ENCODE measurements around the gene TMEM263. TPM values are rescaled to one million over a fixed set of nuclear protein-coding genes. Genes with fewer than 3 reads are reported as not detected.
A peak's percentile ranks its signal among the peaks of the same experiment; 100 is the strongest.

The TMEM263 gene
- total RNA-seq, 1 experiment from 2014 or later, result 44.1 TPM

DNA sequence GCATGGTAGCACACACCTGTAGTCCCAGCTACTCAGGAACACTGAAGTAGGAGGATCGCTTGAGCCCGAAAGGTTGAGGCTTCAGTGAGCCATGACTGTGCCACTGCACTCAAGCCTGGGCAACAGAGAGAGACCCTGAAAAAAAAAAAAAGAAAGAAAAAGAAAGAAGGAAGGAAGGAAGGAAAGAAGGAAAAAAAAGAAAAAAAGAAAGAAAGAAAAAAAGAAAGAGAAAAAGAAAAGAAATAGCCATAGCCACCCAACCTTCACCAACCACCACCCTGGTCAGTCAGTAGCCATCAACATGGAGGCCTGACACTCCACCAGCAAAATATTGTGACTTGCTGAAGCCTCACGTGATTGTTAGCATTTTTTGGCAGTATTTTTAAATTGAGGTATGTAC is 21.4 kb upstream of the TMEM263 start:
- in situ Hi-C loops (cut with HindIII; ENCODE audit: low pct_unique_long_range_greater_than_20kb, low sequenced_read_pairs), result no loop called here
- no peak for DNase-seq (ENCODE audit: low read depth, low spot score)

DNA sequence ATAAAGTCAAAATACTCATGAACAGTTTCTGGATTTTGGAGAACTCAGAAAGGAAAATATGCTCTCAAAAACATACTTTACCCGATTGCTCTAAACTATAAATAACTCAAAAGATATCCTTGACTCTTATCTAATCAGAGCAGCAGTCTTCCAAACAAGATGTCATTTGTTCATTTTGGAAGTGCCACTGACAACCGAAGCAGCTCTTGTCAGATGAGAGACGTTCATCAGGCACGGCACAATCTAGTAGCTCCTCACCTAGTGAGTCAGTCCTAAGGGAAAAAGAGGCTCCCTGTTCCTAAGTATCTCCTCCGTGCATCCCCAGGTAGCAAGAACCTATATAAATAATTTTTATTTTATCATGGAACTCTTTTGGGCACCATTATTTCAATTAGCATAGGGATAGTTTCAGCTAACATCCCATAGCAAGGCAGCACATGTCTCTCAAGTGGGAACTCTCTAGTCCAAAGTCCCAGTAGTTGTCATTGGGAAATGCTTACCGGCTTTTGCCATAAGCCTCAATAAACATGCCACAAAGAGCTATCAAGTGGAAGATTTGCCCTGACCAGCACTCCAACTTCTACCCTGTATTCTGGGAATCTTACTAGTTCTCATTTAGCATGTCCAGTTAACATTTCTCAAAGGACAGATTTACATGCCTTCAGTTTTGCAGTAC is 14.1 kb upstream of the TMEM263 start:
- DNase-seq (ENCODE audit: low read depth, low spot score), result no peak
- in situ Hi-C loops (cut with HindIII; ENCODE audit: low pct_unique_long_range_greater_than_20kb, low sequenced_read_pairs), result no loop called here

DNA sequence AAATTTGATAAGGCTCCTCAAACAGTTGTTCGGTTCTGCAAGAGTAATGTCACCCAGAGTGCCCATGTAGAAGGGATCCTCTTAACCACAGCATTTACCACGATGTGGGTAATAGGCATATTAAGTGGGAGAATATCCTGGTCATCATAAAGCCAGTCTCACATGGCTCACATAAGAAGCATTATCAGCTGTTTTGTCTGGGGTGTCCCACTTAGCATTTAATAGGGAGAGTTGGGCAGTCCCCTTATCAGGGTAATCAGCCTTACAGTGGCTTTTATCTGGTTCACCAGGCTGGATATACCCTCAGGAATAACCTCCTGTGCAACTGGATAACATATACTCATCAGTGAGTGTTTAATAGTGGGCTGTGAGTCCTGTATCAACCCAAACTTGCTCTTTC is 12.9 kb upstream of the TMEM263 start:
- in situ Hi-C loops (cut with HindIII; ENCODE audit: low pct_unique_long_range_greater_than_20kb, low sequenced_read_pairs), result no loop called here

DNA sequence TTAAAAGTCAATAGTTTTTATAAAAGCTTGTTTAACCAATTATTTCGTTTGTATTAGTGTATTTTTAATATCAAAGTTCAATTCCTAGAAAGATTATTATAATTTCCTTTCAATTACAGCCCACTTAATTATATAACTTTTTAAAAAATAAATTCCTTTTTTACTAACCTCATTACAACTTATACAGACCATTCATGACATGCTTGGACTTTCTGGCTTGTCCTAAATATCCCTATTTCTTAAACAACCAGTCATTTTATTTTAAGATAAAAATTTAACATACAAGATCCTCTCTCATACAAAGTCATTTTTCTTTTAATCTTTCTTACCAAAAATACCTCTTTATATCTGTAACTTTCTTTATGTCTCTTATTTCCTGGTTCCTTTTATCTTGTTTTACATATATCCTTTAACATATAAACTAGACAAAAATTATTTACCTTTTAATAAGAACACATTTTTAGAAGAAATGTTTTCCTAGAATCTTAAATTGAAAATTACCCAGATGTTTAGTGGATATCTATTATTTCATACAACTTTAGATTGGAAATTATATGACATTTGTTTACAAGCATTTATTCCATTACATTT is 10.4 kb upstream of the TMEM263 start:
- DNase-seq (ENCODE audit: low read depth, low spot score), result no peak
- in situ Hi-C loops (cut with HindIII; ENCODE audit: low pct_unique_long_range_greater_than_20kb, low sequenced_read_pairs), result no loop called here

More for the DNA sequence above, 12.9 kb upstream of the TMEM263 start:
- no peak for DNase-seq (ENCODE audit: low read depth, low spot score)

DNA sequence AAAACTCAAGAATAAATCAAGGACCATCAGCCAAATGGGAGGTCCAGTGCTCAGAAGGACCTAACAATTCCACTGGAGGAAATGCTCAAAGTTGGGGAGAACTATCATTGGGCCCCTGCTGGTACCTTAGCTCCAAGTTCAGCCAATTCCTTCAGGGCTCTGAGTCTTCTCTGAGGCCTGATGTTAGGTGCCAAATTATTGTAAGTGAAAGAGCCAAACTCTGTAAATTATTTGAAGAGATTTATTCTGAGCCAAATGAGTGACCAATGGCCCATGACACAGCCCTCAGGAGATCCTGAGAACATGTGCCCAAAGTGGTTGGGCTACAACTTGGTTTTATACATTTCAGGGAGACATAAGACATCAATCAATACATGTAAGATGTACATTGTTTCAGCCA is 8.2 kb upstream of the TMEM263 start:
- in situ Hi-C loops (cut with HindIII; ENCODE audit: low pct_unique_long_range_greater_than_20kb, low sequenced_read_pairs), result no loop called here
- DNase-seq (ENCODE audit: low read depth, low spot score), result no peak

DNA sequence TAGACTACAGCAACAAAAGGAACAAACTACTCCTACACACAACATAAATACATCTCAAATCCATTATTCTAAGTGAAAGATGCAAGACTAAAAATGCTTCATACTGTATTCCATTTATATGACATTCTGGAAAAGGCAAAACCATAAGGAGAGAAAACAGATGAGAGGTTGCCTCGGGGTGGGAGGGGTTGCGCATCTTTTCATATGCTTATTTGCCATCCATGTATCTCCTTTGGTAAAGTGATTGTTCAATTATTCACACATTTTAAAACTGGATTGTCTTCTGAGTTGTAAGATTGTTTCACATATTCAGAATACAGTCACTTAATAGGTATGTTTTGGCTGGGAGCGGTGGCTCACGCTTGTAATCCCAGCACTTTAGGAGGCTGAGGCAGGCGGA is 5.1 kb upstream of the TMEM263 start:
- in situ Hi-C loops (cut with HindIII; ENCODE audit: low pct_unique_long_range_greater_than_20kb, low sequenced_read_pairs), result no loop called here
- no peak for DNase-seq (ENCODE audit: low read depth, low spot score)

DNA sequence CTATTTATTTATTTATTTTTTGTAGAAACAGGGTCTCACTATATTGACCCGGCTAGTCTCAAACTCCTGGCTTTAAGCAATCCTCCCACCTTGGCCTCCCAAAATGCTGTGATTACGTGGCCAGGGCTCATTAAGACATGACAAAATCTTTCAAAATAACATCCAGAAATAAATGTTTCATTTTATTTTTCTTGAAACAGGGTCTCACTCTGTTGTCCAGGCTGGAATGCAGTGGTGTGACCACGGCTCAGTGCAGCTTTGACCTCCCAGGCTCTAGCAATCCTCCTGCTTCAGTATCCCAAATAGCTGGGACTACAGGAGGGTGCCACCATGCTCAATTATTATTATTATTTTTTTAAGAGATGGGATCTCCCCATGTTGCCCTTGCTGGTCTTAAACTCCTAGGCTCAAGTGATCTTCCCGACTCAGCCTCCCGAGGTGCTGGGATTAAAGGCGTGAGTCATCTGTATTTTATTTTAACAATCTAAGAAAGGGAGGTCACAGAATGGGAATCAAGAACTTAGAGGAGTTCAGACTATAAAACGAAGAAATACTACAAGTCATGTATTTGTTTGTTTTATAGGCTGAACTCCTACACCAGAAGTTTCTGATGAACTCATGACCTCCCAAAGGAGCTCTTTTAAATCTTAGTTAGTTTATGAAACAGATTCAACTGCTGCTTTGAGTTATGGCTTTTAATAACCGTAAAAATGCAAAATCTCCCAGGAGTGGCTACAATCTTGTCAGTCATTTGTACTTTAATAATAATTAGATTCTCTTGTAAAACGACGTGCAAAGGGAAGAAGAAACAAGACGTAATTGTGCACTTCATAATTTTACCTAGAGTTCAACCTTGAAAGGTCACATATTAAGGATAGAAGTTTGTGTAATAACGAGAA is 2.1 kb upstream of the TMEM263 start:
- in situ Hi-C loops (cut with HindIII; ENCODE audit: low pct_unique_long_range_greater_than_20kb, low sequenced_read_pairs), result no loop called here
- DNase-seq (ENCODE audit: low read depth, low spot score), result no peak

DNA sequence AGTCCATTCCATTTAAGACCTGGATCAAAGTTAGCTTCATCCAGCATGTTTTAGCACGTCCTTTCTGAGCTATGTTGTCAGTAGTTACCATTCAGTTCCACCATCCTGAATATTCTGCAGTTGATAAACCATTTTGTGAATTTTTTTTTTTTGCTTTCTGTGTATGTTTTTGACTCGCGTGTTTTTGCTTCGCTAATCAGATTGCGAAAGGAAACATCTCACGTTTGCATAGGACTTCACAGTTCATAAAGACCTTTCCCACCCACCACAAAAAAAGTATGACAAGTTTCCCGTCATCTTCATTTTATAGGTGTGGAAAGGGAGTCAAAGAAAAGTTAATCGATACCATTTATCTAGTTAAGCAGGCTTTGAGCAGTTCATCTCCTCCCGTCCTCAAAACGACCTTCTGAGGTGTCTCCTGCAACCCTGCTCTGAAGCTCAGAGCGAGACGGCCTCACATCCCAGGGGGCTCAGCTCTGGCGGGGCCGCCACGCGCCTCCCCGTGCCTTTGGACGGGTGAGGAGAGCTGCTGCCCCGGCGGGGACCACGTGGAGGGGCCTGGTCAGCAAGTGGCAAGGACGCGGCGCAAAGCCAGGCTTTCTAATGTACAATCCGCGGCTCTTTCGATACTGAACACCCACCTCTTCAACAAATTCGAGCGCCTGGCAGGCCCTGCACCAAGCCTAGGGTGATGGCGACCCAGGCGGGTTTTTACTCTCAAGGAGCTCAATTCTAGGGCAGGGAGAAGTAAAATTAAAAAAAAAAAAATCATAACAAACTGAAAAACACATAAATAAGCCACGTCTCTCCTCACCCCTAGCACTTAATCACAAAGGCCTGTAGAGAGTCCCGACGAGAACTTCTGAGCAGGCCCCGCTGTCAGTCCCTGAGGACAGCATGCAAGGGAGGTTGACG is 988 bp upstream of the TMEM263 start:
- in situ Hi-C loops (cut with HindIII; ENCODE audit: low pct_unique_long_range_greater_than_20kb, low sequenced_read_pairs), result no loop called here
- DNase-seq (ENCODE audit: low read depth, low spot score), result no peak

DNA sequence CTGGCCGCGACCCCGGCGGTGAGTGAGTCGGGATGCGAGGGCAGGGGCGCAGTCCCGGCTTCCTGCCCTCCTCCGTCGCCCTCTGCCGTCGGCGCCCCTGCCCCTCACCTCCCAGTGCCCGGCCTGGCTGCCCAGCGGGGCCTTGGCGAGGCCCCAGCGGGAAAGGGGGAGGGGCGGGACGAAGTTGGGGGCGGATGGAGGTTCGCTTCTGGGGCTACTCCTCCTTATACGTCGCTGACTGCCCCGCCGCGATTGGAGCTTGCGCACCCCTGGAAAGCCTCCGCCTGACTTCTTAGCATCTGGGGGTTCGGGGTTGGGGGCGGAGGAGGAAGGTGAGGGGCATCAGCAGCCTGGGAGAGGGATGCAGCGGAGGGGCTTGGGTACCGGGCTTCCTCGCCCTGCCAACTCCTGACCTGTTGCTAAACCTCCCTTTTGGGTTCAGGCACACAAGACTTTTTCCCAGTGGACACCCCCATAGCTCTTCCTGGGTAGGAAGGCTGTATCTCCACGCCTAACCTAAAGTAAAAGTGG is 406 bp downstream of the TMEM263 start:
- DNase-seq (ENCODE audit: low read depth, low spot score), result peak; percentile 60
- in situ Hi-C loops (cut with HindIII; ENCODE audit: low pct_unique_long_range_greater_than_20kb, low sequenced_read_pairs), result no loop called here

DNA sequence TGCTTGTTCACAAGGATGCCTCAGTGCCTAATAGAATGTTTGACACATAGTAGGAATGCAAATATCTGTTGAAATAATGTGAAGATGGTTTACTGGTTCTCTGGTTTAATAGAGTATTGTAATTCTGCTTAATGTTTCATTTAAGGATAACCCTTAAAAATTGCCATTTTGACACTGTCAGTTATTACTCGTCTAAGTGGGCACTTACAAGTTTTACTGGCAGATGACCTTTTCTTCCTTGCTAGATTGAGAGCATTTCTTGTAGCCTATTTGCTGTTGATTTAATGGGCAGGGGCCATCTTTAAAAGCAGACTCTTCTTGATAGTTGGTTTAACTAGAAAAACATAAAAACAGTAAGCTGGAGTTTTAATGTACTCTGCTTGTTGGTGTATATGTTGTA is 1.9 kb downstream of the TMEM263 start:
- in situ Hi-C loops (cut with HindIII; ENCODE audit: low pct_unique_long_range_greater_than_20kb, low sequenced_read_pairs), result no loop called here
- peak; percentile 14 for DNase-seq (ENCODE audit: low read depth, low spot score)

DNA sequence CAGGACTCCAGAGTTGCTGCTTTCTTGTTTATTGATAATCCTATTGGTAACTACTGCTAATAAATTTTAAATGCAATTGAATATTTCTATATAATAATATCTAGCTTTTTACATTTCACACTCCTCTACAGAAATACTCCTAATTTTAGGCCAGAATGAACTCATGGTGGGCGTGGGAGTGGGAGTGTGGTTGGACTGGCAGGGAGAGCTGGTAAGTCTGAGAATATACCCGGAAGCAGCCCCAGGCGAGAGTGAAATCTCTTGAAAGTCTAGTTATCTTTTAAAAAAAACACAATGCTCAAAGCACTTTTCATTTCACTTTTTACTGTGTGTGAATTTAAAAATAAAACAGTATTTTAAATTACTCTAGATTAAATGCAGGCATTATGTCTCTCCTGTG is 4.7 kb downstream of the TMEM263 start:
- in situ Hi-C loops (cut with HindIII; ENCODE audit: low pct_unique_long_range_greater_than_20kb, low sequenced_read_pairs), result no loop called here
- DNase-seq (ENCODE audit: low read depth, low spot score), result no peak

DNA sequence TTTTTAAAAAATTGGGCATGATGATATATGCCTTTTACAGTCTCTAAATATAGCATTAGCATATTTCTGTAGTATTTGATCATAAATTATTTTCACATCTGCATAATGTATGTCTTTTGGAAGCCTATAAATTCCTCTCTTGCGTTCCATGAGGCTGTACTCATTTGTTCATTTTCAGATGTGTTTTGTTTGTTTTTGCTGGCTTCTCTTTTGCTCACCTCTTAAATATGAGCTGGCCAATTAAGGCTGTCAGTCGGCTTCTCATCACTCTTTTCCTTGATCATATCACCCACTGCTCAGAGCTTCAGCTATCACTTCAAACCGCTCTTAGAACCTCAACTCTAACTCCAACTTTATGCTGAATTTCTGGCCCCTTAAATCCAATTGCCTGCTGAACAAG is 6.6 kb downstream of the TMEM263 start:
- in situ Hi-C loops (cut with HindIII; ENCODE audit: low pct_unique_long_range_greater_than_20kb, low sequenced_read_pairs), result no loop called here
- DNase-seq (ENCODE audit: low read depth, low spot score), result no peak

DNA sequence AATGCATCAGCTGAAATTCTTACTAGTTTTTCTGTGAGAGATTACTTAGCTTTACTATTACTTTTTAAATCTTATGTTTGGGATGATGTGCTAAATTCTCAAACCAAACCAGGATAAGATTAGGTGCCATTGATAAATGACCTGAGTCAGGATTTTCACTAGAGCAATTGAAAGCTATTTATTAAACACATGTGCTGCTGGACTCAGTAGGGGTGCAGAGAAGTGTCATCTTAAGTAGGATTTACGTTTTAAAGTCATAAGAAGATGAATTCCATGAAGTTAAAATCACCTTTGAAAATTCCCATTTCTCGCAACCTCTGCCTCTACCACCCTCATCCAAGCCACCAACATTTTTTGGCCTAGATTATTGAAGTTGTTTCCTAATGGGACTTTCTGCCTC is 8.8 kb downstream of the TMEM263 start:
- DNase-seq (ENCODE audit: low read depth, low spot score), result no peak
- in situ Hi-C loops (cut with HindIII; ENCODE audit: low pct_unique_long_range_greater_than_20kb, low sequenced_read_pairs), result no loop called here

DNA sequence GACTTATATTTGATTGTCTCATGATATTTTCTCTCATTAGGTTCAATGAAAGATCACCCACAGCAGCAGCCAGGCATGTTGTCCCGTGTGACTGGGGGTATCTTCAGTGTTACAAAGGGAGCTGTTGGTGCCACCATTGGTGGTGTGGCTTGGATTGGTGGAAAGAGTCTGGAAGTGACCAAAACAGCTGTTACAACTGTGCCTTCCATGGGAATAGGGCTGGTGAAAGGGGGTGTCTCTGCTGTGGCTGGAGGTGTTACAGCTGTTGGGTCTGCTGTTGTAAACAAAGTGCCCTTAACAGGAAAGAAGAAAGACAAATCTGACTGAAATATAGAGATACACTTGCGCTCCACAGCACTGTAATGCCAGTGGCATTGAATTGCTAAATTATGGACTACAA is 15.4 kb downstream of the TMEM263 start:
- in situ Hi-C loops (cut with HindIII; ENCODE audit: low pct_unique_long_range_greater_than_20kb, low sequenced_read_pairs), result no loop called here
- peak; percentile 44 for DNase-seq (ENCODE audit: low read depth, low spot score)

DNA sequence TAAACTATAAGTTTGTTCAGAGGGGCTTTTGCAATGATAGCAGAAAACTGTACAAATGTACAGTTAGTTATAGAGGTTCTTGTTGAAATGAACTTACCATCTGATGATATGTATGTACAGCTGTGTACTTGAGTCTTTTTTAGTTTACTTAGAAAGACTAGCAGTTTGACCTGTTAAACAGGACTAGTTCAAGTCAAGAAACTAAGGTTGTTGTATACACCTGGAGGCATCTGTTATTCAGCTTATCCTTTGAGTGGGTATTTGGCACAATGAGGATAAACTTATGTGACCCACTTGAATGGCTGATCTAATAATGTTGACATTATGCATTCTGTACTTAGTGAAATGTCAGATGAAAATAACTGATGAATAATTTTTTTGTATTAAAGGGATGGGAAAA is 17.8 kb downstream of the TMEM263 start:
- DNase-seq (ENCODE audit: low read depth, low spot score), result no peak
- in situ Hi-C loops (cut with HindIII; ENCODE audit: low pct_unique_long_range_greater_than_20kb, low sequenced_read_pairs), result no loop called here

DNA sequence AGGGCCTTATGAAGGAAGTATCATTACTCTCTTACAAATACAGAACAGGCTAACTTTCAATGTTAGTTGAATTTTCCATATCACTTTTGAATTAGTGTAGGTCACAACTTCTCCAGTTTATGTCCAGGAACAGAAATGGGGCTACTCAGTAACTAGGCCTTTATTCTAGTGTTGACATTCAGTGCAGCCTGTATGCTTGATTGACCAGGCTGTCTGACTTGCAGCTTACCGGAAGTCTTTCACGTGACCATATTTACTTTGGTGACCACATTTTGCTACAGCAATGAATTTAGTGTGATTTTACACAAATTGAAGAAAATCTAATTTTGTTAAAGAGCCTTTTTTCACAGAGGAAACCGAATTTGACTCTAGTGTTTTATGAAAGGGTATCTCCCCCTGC is 18.8 kb downstream of the TMEM263 start:
- DNase-seq (ENCODE audit: low read depth, low spot score), result no peak
- in situ Hi-C loops (cut with HindIII; ENCODE audit: low pct_unique_long_range_greater_than_20kb, low sequenced_read_pairs), result no loop called here

DNA sequence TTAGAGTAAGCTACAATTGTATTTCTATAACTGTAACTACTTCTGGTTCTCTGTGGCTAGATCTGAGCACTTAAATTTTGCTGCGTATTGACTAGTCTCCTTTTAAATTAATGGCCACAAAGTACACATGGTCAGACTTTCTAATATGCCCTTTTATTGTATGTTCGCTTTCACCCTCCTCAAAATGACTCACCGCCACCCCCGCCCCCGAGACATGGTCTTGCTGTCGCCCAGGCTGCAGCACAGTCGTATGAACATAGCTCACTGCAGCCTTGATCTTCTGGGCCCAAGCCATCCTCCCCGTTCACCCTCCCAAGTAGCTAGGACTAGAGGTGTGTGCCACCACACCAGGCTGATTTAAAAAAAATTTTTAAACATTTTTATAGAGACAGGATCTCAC is 19.4 kb downstream of the TMEM263 start:
- in situ Hi-C loops (cut with HindIII; ENCODE audit: low pct_unique_long_range_greater_than_20kb, low sequenced_read_pairs), result no loop called here
- no peak for DNase-seq (ENCODE audit: low read depth, low spot score)

Measured in SK-MEL-5 (cell line).